ENCODE results near the gene SBNO2. TPM values are rescaled to one million over a fixed set of nuclear protein-coding genes. Genes with fewer than 3 reads are reported as not detected.

SBNO2 gene
- total RNA-seq, 1 donor from 2014 or later, result 91.6 TPM

DNA sequence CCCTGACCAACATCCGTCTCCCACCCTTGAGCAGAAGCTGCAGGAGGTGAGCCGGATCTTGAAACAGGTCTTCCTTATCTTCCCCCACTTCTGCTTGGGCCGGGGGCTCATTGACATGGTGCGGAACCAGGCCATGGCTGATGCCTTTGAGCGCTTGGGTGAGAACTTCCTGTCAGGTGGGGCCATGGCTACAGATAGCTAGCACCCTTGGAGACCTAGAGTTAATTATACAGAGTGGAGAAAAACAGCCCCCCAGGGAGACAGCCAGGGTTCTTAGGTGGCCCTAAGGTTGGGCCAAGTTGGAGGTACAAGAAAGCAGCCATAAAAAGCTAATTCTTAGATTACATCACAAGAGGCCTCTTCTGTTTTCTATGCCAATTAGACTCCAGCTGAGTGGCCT, 116.0 kb downstream of the SBNO2 start:
- Histone ChIP-seq H3K4me3 (no peak overlapping the region), H3K27ac (no peak overlapping the region), H3K27me3 (ENCODE audit: low read depth) (no peaks in the 10 kb centered on the region), H3K4me1 (no peaks in the 10 kb centered on the region), H3K9me3 (peaks cover 20% of the 10 kb centered on the region), H3K36me3 (peaks cover 6% of the 10 kb centered on the region)
- DNase-seq (no peak), ATAC-seq (no peak)
- TF ChIP-seq, protein P1, sequence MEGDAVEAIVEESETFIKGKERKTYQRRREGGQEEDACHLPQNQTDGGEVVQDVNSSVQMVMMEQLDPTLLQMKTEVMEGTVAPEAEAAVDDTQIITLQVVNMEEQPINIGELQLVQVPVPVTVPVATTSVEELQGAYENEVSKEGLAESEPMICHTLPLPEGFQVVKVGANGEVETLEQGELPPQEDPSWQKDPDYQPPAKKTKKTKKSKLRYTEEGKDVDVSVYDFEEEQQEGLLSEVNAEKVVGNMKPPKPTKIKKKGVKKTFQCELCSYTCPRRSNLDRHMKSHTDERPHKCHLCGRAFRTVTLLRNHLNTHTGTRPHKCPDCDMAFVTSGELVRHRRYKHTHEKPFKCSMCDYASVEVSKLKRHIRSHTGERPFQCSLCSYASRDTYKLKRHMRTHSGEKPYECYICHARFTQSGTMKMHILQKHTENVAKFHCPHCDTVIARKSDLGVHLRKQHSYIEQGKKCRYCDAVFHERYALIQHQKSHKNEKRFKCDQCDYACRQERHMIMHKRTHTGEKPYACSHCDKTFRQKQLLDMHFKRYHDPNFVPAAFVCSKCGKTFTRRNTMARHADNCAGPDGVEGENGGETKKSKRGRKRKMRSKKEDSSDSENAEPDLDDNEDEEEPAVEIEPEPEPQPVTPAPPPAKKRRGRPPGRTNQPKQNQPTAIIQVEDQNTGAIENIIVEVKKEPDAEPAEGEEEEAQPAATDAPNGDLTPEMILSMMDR (IDR thresholded peaks at IDR 0.05), result no peak
- intact Hi-C loops (cut with DNase I), result no loop called here

Other genes starting within 250 kb of the SBNO2 start
- 16.9 TPM for gene ARID3A, start 248.2 kb downstream of the SBNO2 start, total RNA-seq
- 29.2 TPM for gene WDR18, start 189.9 kb downstream of the SBNO2 start, total RNA-seq
- gene GRIN3B, start 173.8 kb downstream of the SBNO2 start, total RNA-seq, result 3.0 TPM
- gene TMEM259, start 153.1 kb downstream of the SBNO2 start, total RNA-seq, result 159 TPM
- gene RNU6-2, start 152.7 kb downstream of the SBNO2 start, total RNA-seq, result not detected
- 158 TPM for gene CNN2, start 147.7 kb downstream of the SBNO2 start, total RNA-seq
- 53.3 TPM for gene ABCA7, start 134.2 kb downstream of the SBNO2 start, total RNA-seq
- gene ARHGAP45, start 107.1 kb downstream of the SBNO2 start, total RNA-seq, result 83.5 TPM
- gene POLR2E, start 78.9 kb downstream of the SBNO2 start, total RNA-seq, result 158 TPM
- gene GPX4, start 70.3 kb downstream of the SBNO2 start, total RNA-seq, result 378 TPM
- gene STK11, start 31.5 kb upstream of the SBNO2 start, total RNA-seq, result 50.5 TPM
- 0.41 TPM for gene CBARP, start 63.7 kb upstream of the SBNO2 start, total RNA-seq
- 116 TPM for gene ATP5F1D, start 67.5 kb upstream of the SBNO2 start, total RNA-seq
- 76.3 TPM for gene MIDN, start 74.3 kb upstream of the SBNO2 start, total RNA-seq
- gene CIRBP, start 95.1 kb upstream of the SBNO2 start, total RNA-seq, result 352 TPM
- 43.5 TPM for gene FAM174C, start 101.3 kb upstream of the SBNO2 start, total RNA-seq
- not detected for gene EFNA2, start 111.6 kb upstream of the SBNO2 start, total RNA-seq
- 76.7 TPM for gene NDUFS7, start 209.6 kb upstream of the SBNO2 start, total RNA-seq
- 7.8 TPM for gene GAMT, start 227.3 kb upstream of the SBNO2 start, total RNA-seq
- gene DAZAP1, start 233.3 kb upstream of the SBNO2 start, total RNA-seq, result 89.4 TPM